Measurements from ENCODE around the gene FKBP5.
"Not testable (repeated sequence)": the region's sequence is repeated elsewhere in the genome, so short reads cannot be mapped to it uniquely, and the experiment has no call there.

FKBP5 gene

DNA sequence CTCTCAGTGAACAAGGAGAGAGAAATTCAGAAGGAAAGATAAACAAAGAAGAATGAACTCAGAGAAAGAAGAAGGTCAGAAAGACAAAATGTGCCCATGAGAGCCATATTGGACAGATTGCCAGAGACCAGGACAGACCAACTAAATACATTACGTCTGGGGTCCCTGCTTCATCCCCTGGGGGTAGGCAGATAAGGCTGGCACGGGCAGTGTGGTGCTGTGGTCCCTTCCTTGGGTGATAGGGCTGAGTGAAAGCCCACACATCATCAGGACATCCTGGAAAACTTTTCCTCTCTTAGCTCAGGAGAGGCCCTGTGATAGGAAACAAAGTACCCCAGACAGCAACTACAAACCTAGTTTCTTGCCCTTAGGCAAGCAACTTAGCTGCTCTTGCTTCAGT is 34.9 kb upstream of the FKBP5 start:
- DNase-seq: no peak

DNA sequence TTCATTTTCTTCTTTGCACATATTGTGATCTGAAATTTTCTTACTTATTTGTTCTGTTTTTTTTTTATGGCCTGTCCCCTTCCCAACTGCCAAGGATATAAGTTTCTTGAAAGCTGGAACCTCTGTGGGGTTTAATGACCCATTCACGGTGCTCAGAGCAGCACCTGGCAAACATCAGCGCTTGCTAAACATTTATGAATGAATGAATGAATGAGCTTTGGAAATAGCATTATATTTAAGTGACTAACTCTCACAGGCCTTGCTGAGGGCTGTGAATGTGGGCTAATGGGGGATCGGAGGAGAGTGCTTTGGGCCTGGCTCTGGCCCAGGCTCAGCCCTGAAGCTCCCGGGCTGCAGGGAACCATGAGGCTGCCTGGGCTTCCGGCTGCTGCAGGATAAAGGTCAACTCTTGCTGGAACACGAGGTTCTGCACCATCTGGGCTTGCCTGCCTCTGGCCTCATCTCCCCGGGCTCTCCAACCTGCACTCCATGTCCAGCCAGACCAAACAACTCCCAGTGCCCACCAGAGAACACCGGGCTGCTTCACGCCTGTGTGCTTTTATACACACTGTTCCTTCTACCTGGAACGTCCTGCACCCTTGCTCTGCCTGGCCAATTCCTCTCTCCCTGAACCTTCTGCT is 33.5 kb upstream of the FKBP5 start:
- DNase-seq: no peak

DNA sequence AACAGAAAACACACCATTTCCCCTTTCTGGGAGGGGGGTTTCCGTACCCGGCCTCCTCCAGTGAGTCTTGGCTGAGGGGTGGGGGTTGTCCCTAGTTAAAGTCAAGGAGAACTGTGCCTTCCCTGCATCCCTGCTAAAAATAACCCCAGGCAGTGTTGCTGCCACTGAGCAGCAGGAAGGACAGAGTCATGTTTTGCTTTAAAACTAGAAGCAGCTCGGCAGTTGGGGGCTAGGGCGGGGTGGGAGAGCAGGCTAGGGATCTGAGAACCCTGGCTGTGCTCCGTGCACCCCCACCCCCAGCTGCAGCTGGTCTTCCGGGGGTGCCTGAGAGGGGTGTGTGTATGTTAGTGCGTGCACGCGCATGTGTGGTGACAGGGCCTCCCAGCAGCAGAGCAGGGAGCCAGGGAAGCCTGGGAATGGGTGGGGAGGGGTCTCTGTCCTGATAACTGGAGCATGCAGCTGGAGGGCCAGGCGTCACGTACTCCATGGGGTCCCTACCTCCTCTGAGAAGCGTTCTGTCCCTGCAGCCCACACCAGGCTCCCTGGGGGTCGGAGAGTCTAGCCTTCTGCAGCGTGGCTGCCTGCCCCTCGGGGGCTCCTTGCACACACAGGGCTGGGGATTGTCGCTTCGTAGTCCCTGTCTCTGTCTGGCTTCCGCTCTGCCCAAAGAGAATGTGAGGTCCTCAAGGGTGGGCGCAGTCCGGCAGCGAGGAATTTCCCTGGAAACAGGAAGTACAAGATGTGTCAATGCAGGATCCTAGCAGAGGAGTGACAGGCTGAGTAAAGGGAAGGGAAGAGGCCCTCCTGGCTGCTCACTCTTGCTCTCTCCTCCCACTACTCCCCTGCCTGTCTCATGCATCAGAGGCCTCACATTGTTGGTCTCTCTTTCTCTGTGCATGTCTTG is 31.4 kb upstream of the FKBP5 start:
- no peak for DNase-seq

DNA sequence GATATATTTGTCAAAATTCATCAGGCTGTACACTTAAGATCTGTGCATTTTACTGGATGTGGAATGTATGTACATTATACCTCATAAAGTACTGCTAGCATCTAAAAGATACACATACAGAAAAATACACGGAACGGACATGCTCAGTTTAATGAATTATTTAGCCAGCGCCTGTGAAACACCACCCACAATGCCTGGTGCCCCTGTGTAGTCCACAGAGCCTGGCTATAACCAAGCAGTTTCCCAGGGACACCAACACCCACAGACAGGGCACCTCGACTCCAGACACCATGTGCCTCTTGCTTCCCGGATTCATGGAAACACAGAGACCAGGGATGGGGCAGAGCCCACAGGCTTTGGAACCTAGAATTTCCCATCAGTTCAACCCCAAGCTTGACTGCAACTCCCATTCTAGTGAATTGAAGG is 30.7 kb upstream of the FKBP5 start:
- DNase-seq: no peak

- no peak for DNase-seq
Observed at GRCh38 chr6:35718911-35719381, 30.2 kb upstream of the FKBP5 start.

DNA sequence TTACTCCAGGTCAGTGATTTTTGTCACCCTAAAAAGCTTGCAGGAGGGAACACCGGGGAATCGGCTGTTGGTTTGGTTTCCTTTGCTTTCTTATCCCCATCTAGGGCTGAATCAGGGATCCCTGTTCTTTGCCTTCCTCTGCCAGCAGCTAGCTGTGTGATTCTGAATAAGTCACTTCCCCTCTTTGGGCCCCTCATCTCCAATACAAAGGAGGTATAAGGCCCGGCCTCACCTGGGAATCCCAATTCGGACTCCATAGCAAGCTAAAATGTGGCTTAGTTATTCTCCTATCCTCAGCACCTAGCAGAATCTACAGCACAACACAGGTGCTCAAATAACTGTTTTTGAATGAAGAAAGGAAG is 29.6 kb upstream of the FKBP5 start:
- DNase-seq: no peak

DNA sequence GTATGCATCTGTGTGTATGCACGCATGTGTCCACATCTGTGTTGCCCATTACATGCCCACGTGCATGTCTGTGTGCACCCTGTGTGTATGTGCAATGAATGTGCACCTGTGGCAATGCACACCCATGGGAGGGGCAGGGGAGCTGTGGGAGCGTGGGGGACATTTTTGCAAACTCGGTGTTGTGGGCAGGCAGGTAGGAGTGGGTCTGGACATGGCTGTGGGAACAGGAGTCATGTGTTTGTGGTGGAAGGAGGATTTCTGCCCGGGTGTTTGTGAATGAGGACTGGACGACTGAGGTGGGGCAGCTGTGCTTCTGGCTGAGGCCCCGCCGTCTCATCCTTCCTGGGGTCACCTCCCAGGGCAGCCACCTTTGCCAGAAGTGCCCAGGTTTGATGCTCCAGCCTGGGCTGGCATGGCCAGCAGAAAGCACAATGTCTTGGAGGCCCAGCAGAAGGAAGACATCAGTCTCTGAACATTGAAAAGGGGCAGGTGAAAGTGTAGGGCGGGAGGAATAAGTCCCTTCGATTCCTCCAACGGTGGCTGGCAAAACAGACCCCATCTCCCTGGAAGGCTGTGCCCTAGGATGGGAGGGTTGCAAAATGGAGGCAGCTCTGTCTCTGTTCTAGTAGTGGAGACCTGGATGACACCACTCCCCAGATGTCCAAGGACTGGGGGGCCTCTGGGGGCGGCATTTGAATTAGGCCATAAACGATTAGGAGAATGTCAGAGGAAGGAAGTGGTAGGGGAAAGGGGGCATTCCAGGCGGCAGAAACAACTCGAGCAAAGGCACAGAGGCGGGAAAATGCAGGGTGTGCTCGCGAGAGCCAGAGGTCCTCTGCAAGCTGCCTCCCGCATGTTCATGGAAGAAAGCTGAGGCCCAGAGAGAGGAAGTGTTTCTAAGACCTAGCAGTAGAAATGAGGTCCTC is 29.0 kb upstream of the FKBP5 start:
- DNase-seq: no peak

DNA sequence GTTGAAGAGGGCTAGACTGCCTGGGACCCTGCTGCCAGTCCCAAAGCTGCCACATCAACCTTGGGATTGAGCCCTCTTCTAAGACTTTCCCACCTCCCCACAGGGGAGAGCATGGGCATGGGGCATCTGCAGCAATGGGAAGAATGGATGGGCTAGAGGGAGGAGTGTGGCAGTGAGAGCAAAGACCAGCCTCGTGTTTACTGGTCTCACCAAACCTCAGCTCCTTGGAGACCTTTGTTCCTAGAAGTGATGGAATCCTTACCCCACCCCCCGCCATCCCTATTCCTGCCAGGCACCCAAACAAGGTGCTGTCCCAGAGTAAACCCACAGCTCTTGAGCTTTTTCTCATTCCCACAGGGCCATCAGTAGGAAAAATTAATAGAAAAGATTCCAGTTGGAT is 28.1 kb upstream of the FKBP5 start:
- no peak for DNase-seq

DNA sequence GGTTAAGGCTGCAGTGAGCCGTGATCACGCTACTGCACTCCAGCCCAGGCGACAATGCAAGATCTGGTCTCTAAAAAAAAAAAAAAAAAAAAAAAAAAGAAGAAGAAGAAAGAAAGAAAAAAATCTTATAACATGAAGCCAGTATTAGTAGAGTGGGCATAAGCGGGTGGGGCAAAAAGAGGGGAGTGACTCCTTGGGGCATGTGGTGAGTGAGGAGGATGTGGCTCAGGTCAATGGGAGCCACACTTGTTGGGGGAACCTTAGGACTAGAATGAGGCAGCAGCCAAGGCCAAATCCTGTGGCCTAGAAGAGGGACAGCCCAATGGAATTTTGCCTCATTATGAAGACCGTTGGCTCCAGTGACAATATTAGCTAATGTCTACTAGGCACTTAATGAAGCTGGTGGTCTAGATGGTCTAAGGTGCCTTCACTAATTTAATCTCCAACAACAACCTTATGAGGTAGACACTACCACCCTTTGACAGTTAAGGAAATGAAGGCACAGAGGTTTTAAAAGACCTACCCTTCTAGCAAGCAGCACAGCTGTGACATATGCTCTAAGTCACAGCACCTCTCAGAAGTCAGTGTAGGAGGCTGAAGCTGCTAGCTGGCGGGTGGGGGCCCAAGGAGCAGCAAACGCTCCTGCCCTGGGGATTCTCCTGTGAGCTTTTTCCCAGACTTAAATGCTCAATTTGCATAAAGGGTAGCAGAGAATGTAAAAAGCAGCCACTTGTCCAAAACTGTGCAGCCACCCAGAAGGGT is 24.5 kb upstream of the FKBP5 start:
- no peak for DNase-seq

DNA sequence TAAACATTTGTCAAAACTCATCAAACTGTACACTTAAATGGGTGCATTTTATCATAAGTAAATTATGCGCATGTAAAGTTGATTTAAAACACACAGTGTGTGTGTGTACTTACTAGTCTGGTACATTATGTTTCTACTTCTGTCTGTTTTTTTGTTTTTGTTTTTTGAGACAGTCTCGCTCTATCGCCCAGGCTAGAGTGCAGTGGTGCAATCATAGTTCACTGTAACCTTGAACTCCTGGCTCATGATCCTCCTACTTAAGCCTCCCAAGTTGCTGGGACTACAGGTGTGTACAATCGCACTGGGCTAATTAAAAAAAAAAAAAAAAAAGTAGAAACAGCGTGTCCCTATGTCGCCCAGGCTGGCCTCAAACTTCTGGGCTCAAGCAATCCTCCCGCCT is 23.0 kb upstream of the FKBP5 start:
- no peak for DNase-seq

DNA sequence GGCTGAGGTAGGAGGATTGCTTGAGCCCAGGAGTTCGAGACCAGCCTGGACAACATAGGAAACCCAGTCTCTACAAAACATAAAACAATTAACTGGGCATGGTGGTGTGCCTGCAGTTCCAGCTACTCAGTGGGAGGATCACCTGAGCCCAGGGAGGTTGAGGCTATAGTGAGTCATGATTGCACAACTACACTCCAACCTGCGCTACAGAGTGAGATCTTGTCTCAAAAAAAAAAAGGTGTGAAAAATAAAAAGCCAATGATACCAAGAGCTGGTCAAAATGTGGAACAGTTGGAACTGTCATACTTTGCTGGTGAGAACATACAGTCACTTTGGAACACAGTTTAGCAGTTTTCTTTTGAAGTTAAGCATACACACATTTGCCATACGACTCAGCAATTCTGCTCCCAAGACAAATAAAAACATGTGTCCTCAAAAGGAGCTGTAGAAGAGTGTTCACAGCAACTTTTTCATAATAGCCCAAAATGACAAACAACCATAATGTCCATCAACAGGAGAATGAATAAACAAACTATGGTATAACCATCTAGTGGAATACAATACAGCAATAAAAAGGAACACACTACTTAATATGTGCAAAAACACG is 21.6 kb upstream of the FKBP5 start:
- DNase-seq: no peak

GRCh38 chr6:35708585-35708984 is 19.9 kb upstream of the FKBP5 start:
- DNase-seq: no peak

GRCh38 chr6:35707714-35708407 is 19.1 kb upstream of the FKBP5 start:
- DNase-seq: no peak

- no peak for DNase-seq
Observed at GRCh38 chr6:35706468-35706867, 17.8 kb upstream of the FKBP5 start.

DNA sequence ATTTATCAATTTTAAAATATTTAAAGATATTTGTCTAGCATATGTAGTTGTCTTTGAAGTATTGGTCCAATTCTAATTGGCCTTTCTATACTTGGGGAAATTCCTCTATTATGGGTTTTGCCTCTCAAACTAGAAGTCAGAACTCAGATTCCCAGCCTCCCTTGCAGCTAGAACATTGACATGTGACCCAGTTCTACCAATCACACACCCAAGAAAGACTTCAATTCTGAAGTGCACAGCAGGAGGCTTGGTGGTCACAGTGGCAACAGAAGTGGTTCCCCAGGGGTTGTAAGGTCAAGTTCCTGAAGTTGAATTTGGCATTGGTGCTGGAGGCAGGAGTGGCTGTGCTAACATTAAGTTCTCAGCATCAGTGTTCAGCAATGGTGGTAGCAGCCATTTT is 14.8 kb upstream of the FKBP5 start:
- DNase-seq: no peak

DNA sequence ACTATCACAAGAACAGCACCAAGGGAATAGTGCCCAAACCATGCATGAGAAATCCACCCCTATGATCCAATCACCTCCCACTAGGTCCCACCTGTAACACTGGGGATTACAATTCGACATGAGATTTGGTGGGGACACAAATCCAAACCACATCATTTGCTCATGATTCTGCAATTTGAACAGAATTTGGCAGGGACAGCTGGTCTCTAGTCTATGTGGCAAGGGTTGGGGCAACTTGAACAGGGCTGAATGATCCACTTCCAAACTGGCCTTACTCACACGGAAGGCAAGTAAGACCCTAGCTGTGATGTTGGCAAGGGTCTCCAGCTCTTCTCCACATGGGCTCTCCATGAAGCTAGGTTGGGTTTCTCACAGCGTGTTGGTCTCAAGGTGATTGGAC is 10.1 kb upstream of the FKBP5 start:
- no peak for DNase-seq

GRCh38 chr6:35698430-35698829 is 9.7 kb upstream of the FKBP5 start:
- DNase-seq: not testable (repeated sequence)

- no peak for DNase-seq
Observed at GRCh38 chr6:35694462-35694861, 5.7 kb upstream of the FKBP5 start.

DNA sequence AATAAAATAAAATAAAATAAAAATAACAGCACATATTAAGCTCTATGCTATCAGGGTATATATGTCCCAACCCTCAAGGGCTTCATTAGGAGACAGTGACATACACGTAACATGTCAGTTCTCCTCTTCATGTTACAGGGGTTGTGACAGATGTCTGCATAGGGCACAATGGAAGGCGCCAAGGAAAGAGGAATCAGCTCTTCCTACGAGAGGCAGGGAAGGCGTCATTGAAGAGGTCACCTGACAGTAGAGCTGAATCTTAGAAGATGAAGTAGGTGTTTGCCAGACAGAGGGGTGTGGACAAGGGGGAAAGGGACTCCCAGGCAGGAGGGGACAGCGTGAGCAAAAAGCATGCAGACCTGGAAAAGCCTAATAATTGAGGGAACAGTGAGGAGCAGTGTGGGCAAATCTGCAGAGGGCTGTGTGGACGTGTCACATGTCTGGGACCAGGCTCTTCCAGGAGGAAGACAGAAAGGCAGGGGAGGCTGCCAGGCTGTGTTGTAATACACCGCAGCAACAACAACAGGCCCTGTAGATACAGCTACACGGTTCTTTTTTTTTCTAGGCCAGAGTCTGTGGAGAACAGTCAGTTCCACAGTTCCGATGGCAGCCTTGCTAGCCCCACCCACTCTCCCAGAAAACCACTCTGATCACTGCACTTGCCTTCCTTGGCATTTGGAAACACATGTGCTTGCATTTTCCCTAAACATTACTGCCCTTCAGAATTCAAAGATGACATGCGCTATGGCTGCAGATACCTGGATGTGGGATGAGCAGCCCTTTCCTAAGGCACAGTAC is 2.5 kb upstream of the FKBP5 start:
- DNase-seq: no peak

DNA sequence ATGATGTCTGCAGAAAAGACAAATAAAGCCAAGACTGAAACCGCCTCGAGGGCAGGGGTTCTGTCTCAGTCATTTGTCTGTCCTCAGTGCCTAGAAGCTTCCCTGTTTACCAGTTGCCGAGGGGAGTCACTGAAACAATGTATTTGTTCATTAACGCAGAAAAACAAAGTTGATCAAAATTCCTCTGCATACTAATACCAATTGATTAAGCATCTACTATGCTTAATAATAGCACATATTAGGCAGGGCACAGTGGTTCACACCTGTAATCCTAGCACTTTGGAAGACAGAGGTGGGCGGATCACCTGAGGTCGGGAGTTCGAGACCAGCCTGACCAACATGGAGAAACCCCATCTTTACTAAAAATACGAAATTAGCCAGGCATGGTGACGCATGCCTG is 1.8 kb upstream of the FKBP5 start:
- DNase-seq: no peak

DNA sequence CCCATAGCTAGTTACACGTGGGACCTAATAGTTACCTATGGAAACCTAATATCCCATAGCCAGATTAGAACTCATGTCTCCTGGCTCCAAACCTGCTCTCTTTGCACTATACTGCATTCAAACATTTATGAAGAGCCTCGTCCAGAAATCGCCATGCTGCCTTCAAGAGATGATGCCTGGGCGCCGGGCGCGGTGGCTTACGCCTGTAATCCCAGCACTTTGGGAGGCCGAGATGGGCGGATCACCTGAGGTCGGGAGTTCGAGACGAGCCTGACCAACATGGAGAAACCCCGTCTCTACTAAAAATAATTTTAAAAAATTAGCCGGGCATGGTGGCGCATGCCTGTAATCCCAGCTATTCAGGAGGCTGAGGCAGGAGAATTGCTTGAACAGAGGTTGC is 1.3 kb upstream of the FKBP5 start:
- not testable (repeated sequence) for DNase-seq

Data from NCI-H524 treated with DMSO at 0.1 percent for 48 hours (cell line).